ENCODE data around the gene RASGRP2.
A peak's percentile ranks its signal among the peaks of the same experiment; 100 is the strongest.

RASGRP2 gene

GRCh38 chr11:64694821-64695365 is 49.0 kb downstream of the RASGRP2 start:
- DNase-seq (ENCODE audit: low read depth) = no peak

- DNase-seq (ENCODE audit: low read depth) = no peak
These were observed 49.8 kb downstream of the RASGRP2 start for GRCh38 chr11:64694026-64694755.

- DNase-seq (ENCODE audit: low read depth) = no peak
These were observed 51.1 kb downstream of the RASGRP2 start for GRCh38 chr11:64692764-64693331.

- no peak for DNase-seq (ENCODE audit: low read depth)
These were observed 52.4 kb downstream of the RASGRP2 start for GRCh38 chr11:64691543-64691942.

- no peak for DNase-seq (ENCODE audit: low read depth)
These were observed 53.7 kb downstream of the RASGRP2 start for GRCh38 chr11:64690235-64690634.

GRCh38 chr11:64688534-64688982 is 55.4 kb downstream of the RASGRP2 start:
- peak; percentile 82 for DNase-seq (ENCODE audit: low read depth)

GRCh38 chr11:64687643-64688533 is 56.1 kb downstream of the RASGRP2 start:
- no peak for DNase-seq (ENCODE audit: low read depth)

- DNase-seq (ENCODE audit: low read depth) = no peak
These were observed 56.7 kb downstream of the RASGRP2 start for GRCh38 chr11:64687204-64687603.

GRCh38 chr11:64686466-64687170 is 57.3 kb downstream of the RASGRP2 start:
- DNase-seq (ENCODE audit: low read depth) = no peak

- DNase-seq (ENCODE audit: low read depth) = no peak
These were observed 58.4 kb downstream of the RASGRP2 start for GRCh38 chr11:64685536-64685935.

- DNase-seq (ENCODE audit: low read depth) = no peak
These were observed 59.6 kb downstream of the RASGRP2 start for GRCh38 chr11:64684357-64684756.

- DNase-seq (ENCODE audit: low read depth) = no peak
These were observed 62.8 kb downstream of the RASGRP2 start for GRCh38 chr11:64681171-64681570.

GRCh38 chr11:64679846-64680245 is 64.1 kb downstream of the RASGRP2 start:
- DNase-seq (ENCODE audit: low read depth) = no peak

GRCh38 chr11:64677441-64678023 is 66.4 kb downstream of the RASGRP2 start:
- DNase-seq (ENCODE audit: low read depth) = no peak

All from activated T-helper 9 cell treated with anti-CD3 and anti-CD28 coated beads, Interleukin-2, amount 50 U/mL, for 16 hours (primary cell).